ENCODE data around the gene TMEM40.
"Not testable (repeated sequence)": the region's sequence is repeated elsewhere in the genome, so short reads cannot be mapped to it uniquely, and the experiment has no call there.

TMEM40 gene

DNA sequence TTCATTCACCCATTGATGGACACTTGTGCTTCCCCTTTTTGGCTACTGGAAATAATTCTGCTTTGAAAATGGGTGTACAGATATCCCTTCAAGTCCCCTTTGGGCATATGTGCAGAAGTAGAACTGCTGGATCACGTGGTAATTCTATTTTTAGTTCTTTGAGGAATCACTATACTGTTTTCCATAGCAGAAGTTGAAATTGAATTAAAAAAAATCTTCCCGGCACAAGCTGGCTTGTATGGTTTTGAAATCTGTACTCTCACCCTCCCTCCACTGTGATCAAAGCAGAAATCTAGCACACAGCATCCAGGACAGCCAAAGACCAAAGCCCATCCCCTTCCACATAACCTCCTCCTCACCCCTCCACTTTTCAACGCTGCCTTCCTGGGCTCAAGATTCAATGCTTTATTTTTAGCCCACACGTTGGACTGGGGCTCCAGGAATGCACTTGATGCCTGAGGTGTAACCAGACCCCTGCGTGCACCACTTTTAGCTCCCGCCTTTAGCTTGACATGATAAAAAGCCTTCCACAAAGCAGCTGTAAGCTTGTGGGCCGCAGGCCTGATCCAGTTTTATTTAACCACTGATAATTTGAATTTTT is 29.9 kb downstream of the TMEM40 start:
- no peak for DNase-seq (ENCODE audit: extremely low read depth, insufficient read length)
- H3K4me3 ChIP-seq (replicated peaks; ENCODE audit: low read depth, low read length) = no peak overlapping the region
- TF ChIP-seq, protein P1, sequence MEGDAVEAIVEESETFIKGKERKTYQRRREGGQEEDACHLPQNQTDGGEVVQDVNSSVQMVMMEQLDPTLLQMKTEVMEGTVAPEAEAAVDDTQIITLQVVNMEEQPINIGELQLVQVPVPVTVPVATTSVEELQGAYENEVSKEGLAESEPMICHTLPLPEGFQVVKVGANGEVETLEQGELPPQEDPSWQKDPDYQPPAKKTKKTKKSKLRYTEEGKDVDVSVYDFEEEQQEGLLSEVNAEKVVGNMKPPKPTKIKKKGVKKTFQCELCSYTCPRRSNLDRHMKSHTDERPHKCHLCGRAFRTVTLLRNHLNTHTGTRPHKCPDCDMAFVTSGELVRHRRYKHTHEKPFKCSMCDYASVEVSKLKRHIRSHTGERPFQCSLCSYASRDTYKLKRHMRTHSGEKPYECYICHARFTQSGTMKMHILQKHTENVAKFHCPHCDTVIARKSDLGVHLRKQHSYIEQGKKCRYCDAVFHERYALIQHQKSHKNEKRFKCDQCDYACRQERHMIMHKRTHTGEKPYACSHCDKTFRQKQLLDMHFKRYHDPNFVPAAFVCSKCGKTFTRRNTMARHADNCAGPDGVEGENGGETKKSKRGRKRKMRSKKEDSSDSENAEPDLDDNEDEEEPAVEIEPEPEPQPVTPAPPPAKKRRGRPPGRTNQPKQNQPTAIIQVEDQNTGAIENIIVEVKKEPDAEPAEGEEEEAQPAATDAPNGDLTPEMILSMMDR (IDR thresholded peaks at IDR 0.05; ENCODE audit: insufficient read depth, low read length, poor library complexity, severe bottlenecking) = no peak
- H3K36me3 ChIP-seq (ENCODE audit: control insufficient read depth, insufficient read depth, low read length) = no peaks in the 10 kb centered on the region
- H3K27me3 ChIP-seq (replicated peaks; ENCODE audit: control insufficient read depth, insufficient read depth, low read length) = no peaks in the 10 kb centered on the region

DNA sequence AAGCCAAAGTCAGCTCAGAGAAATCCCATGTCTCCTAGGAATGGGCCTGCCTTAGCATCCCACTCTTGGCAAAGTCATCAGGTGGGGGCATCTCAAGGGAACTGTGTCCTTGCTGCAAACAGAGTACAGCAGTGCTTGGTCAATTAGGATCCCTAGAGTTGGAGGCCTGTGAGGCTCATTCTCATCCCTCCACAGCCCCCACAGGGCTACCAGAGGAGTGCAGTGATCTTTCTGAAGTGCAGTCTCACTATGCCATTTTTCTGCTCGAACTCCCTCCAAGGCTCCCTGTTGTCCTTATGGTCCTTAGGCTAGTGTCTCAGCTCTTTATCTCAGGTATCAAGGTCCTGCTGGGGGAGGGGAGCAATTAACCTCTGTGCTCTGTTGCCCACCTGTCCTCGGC is 31.1 kb downstream of the TMEM40 start:
- no peaks in the 10 kb centered on the region for H3K27me3 ChIP-seq (replicated peaks; ENCODE audit: control insufficient read depth, insufficient read depth, low read length)
- TF ChIP-seq, protein P1 (IDR thresholded peaks at IDR 0.05; ENCODE audit: insufficient read depth, low read length, poor library complexity, severe bottlenecking) = no peak
- no peak overlapping the region for H3K4me3 ChIP-seq (replicated peaks; ENCODE audit: low read depth, low read length)
- no peaks in the 10 kb centered on the region for H3K36me3 ChIP-seq (ENCODE audit: control insufficient read depth, insufficient read depth, low read length)
- DNase-seq (ENCODE audit: extremely low read depth, insufficient read length) = no peak

DNA sequence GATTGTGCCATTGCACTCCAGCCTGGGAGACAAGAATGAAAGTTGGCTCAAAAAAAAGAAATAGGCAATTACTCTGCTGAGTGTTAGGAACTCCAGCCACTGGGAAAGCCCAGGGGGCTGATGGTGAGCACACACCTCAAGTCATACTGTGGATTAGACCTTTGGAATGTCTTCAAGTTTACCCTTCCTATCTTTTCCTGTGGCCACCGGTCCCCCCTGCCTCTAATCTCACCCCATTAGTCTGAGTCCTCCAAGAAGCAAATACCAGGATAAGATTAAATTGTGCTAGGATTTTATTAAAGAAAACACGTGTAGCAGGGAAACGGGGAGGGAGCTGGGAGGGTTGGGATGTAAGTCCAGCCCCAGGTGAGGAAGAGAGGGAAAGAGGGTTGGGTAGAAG is 31.6 kb downstream of the TMEM40 start:
- TF ChIP-seq, protein P1 (IDR thresholded peaks at IDR 0.05; ENCODE audit: insufficient read depth, low read length, poor library complexity, severe bottlenecking) = no peak
- no peak for DNase-seq (ENCODE audit: extremely low read depth, insufficient read length)
- H3K4me3 ChIP-seq (replicated peaks; ENCODE audit: low read depth, low read length) = no peak overlapping the region
- H3K36me3 ChIP-seq (ENCODE audit: control insufficient read depth, insufficient read depth, low read length) = no peaks in the 10 kb centered on the region
- H3K27me3 ChIP-seq (replicated peaks; ENCODE audit: control insufficient read depth, insufficient read depth, low read length) = no peaks in the 10 kb centered on the region

DNA sequence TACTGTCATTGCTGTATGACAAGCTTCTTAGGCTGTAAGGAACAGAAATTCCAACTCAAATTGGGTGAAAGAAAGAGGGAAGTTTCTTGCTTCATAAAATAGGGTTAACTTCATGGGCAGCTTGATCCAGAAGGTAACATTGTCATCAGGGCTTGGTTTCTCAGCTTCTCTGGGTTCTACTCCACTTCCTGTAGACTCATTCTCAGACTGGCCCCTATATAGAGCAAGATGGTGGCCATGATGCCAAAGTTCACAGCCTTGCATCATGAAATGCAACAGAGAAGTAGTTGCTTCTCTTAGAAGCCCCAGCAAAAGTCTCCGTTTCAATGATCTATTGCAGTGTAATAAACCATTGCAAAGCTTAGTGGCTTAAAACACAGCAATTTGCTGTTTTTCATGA is 33.6 kb downstream of the TMEM40 start:
- TF ChIP-seq, protein P1 (IDR thresholded peaks at IDR 0.05; ENCODE audit: insufficient read depth, low read length, poor library complexity, severe bottlenecking) = no peak
- Histone ChIP-seq H3K27me3 (replicated peaks; ENCODE audit: control insufficient read depth, insufficient read depth, low read length) (no peaks in the 10 kb centered on the region), H3K36me3 (ENCODE audit: control insufficient read depth, insufficient read depth, low read length) (no peaks in the 10 kb centered on the region), H3K4me3 (replicated peaks; ENCODE audit: low read depth, low read length) (no peak overlapping the region)
- no peak for DNase-seq (ENCODE audit: extremely low read depth, insufficient read length)

DNA sequence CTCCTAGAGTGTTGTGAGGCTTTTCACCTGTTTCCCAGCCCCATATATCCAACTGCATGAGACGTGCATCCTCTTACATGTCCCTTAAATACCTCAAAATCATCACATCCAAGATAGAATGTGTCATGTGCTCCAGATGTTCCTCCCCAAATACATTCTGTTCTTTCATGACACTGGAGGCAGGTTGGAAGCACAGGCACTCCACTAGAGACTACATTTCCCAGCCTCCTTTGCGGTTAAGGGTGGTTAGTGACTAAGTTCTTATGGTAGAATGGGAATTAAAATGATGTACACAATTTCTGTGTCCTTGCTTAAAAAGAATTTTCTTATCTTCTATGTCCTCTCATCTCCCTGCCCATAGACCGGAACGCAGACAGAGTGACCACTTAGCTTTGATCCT is 34.3 kb downstream of the TMEM40 start:
- DNase-seq (ENCODE audit: extremely low read depth, insufficient read length) = no peak
- TF ChIP-seq, protein P1 (IDR thresholded peaks at IDR 0.05; ENCODE audit: insufficient read depth, low read length, poor library complexity, severe bottlenecking) = no peak
- Histone ChIP-seq H3K4me3 (replicated peaks; ENCODE audit: low read depth, low read length) (no peak overlapping the region), H3K27me3 (replicated peaks; ENCODE audit: control insufficient read depth, insufficient read depth, low read length) (no peaks in the 10 kb centered on the region), H3K36me3 (ENCODE audit: control insufficient read depth, insufficient read depth, low read length) (no peaks in the 10 kb centered on the region)

DNA sequence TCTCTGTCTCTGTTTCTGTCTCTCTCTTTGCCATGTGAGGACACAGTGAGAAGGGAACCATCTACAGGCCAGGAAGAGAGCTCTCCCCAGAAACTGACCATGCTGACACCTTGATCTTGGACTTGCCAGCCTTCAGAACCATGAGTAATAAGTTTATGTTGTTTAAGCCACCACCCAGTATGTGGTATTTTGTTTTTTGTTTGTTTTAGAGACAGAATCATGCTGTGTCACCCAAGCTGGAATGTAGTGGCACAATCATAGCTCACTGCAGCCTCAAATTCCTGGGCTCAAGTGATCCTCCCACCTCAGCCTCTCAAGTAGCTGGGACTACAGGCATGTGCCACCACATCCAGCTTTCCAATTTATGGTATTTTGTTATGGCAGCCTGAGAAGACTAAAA is 35.7 kb downstream of the TMEM40 start:
- not testable (repeated sequence) for DNase-seq (ENCODE audit: extremely low read depth, insufficient read length); H3K4me3 ChIP-seq (replicated peaks; ENCODE audit: low read depth, low read length); H3K27me3 ChIP-seq (replicated peaks; ENCODE audit: control insufficient read depth, insufficient read depth, low read length); H3K36me3 ChIP-seq (ENCODE audit: control insufficient read depth, insufficient read depth, low read length)
